ENCODE results near the gene NFATC3.

DNA sequence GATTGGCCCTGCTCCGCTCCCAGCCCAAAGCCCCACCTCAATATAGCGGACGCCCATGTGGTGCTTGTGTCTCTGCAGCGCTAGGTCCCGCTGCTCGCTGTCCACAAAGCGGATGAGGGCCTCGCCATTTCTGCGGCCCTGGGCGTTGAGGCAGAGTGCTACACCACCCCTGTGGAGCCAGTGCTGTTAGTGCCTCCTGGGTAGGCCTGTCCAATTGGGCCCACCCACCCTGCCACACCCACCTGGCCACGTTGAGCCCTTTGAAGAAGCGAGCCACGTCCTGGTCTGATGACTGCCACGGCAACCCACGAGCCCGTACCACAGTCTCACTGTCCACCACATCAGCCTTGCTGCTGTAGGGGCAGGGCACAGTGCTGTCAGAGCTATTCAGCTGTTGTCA, 147.2 kb downstream of the NFATC3 start:
- TF ChIP-seq, protein P1, sequence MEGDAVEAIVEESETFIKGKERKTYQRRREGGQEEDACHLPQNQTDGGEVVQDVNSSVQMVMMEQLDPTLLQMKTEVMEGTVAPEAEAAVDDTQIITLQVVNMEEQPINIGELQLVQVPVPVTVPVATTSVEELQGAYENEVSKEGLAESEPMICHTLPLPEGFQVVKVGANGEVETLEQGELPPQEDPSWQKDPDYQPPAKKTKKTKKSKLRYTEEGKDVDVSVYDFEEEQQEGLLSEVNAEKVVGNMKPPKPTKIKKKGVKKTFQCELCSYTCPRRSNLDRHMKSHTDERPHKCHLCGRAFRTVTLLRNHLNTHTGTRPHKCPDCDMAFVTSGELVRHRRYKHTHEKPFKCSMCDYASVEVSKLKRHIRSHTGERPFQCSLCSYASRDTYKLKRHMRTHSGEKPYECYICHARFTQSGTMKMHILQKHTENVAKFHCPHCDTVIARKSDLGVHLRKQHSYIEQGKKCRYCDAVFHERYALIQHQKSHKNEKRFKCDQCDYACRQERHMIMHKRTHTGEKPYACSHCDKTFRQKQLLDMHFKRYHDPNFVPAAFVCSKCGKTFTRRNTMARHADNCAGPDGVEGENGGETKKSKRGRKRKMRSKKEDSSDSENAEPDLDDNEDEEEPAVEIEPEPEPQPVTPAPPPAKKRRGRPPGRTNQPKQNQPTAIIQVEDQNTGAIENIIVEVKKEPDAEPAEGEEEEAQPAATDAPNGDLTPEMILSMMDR (IDR thresholded peaks at IDR 0.05): no peak
- TF ChIP-seq EZH2 (IDR thresholded peaks at IDR 0.05; ENCODE audit: borderline replicate concordance, insufficient read depth, low read depth, low read length, poor library complexity, severe bottlenecking): no peak

Data from B cell (primary cell).